Activated naive CD4-positive, alpha-beta T cell treated with anti-CD3 and anti-CD28 coated beads, Interleukin-2, amount 50 U/mL, for 16 hours (primary cell): ENCODE data around the gene PIGZ.

Experiments
- DNase-seq: peaks from one replicate; pipeline ENCODE4 v3.0.0-alpha.2; 2020

PIGZ gene, protein sequence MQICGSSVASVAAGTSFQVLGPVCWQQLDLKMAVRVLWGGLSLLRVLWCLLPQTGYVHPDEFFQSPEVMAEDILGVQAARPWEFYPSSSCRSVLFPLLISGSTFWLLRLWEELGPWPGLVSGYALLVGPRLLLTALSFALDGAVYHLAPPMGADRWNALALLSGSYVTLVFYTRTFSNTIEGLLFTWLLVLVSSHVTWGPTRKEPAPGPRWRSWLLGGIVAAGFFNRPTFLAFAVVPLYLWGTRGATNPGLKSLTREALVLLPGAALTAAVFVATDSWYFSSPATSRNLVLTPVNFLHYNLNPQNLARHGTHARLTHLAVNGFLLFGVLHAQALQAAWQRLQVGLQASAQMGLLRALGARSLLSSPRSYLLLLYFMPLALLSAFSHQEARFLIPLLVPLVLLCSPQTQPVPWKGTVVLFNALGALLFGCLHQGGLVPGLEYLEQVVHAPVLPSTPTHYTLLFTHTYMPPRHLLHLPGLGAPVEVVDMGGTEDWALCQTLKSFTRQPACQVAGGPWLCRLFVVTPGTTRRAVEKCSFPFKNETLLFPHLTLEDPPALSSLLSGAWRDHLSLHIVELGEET

DNA sequence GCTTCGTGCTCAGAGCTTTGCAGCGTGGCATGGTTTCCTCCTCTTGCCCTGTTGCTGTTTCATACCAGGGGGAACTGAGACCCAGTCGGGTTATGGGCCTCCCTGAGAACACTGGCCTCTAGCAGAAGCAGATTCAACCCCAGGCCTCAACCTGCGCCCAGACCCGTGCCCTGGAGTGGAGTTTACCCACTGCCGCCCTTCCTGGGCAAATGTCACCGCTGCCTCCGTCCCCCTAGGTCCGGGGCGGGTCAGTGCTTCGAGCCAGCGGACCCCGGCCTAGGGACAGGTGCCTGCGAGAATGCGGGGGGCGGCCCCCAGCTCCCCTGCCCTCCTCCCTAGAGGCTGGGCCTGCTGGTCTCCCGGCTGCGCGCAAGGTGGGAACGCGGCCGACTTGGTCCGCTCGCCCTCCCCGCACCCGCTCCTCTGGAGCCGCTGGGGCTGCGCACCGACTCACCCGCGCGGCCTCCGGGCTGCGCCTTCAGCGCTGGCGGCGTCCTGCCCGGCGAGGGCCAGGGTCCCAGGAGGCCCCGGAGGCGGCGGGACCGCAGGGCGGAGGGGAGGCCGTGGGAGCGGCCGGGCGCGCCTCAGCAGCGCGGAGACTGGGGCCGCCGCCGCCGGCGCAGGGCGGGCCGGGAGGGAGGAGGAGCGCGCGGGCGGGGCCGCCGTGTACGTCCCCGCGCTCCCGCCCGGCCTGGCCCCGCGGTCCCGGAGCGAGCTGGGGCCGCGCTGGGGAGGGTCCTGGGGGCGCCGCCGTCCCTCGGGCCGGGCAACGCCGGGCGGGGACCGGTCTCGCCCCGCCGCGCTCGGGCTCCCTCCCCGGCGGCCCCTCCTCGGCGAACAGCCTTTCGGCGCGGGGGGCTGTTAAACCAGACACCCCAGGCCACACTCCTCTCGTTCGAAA lies at the start of gene PIGZ:
PIGZ (minus strand) TSS at position 601 of the 901 bp plus-strand sequence. CDS start 16,802 bp downstream, outside the sequence.
- peak; percentile 52 for DNase-seq

DNA sequence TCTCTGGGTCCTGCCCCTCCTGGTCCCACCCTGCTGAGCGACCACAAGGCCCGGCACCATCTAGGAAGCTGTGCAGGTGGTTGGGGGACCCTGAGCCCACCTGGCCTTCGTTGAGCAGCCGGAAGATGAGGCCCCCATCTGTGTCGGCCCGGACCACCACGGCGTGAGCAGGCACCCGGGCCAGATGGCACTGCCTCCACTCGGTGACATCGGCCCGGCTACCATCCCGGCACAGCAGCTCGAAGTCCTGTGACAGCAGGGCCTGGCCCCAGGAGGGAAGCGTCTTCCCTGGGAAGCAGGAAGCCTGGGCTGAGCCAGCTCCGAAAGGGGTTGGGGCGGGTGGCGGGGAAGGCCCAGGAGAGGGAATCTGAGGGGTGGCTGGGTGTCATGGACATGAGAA lies 48.4 kb upstream of the PIGZ start:
- no peak for DNase-seq

DNA sequence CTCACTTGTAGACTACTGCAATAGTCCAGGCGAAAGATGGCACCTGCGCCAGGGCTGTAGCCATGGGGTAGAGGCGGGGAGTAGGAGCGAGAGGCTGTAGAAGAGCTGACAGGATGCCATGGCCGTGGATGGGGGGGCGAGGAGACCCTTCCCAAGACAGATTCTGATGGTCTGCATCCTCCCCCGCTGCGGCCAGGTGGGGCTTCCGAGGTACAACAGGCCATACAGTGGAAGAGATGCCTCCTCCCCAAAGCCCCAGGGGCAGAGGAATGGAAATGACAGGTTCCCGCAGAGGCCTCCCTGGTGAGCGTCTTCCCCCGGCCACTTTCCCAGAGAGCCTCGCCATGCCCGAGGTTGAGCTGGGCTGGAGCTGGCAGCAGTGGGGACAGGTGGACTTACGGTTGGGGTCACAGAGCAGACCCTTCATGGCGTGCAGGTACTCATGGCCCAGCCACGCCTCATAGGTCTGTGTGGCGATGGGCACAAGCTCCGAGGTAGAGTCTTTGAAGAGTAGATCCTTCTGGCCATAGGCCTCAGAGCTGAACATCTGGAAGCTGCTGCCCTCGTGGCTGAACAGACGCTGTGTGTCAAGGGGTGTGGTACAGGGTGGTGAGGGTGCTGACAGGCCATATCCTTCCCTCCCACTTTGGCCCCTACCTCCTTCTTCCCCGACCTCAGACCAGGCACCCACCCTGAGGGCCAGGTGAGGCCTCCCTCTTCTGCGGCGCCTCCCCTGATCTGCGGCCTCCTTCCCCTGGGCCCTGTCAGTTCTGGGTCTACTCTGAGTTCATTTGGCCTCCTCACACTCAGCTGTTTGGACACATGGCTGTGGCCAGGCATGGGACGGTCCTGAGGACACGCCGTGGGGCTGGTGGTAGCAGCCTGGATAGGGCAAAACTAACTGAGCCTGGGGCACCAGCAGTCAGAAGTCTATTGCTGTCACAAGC lies 47.4 kb upstream of the PIGZ start:
- no peak for DNase-seq

DNA sequence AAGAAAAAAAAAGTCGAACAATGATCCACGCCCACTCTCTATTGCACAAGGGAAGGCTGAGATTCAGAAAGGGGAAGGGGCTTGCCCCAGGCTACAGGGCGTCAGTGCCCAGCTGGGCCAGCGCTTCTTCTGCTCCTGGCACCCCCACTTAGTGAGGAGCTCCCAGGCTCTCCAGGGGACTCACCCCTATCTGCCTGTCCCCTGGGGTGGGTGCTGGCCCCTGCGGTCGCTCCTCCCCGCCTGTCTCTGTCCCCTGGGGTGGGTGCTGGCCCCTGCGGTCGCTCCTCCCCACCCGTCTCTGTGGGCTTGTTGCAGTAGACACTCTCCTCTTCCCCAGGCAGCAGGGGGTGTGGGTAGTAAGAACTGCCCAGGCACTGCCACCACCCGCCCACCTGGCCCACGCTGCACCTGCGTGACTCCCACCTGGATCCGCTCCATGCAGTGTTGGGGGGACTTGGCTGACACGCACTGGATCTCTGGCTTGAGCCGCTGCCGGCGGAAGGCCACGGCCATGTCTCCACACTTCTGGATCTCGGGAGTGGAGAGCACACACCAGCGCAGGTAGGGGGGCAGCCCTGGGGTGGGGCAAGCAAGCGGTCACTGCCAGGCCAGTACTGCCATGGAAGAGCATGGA lies 46.4 kb upstream of the PIGZ start:
- no peak for DNase-seq

DNA sequence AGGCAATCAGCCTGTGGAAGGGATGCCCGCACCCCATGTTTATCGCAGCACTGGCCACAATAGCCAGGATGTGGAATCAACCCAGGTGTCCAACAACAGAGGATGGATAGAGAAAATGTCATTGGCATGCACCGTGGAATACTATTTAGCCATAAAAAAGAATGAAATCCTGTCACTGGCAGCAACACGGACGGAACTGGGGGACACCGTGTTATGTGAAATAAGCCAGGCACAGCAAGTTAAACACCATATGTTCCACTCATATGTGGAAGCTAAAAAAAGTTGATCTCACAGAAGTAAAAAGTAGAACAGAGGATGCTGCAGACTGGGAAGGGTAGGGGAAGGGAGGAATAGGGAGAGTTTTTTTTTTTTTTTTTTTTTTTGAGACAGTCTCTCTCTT lies 45.4 kb upstream of the PIGZ start:
- no peak for DNase-seq

DNA sequence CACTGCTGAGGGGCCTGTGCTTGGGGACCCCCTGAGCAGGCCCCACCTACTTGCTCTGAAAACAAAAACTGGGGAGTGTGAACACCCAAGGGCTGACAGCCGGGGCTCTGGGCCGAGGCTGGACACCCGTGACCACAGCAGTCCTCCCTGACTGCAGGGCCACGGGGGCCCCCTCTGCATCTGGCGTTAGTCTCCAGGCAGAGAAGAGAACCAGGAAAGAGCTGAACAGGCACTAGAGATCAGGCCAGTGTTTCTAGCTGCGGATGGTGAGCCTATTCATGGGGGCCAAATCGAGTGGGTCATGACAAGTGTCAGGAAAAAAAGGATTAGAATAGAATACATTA lies 43.9 kb upstream of the PIGZ start:
- DNase-seq, result no peak

DNA sequence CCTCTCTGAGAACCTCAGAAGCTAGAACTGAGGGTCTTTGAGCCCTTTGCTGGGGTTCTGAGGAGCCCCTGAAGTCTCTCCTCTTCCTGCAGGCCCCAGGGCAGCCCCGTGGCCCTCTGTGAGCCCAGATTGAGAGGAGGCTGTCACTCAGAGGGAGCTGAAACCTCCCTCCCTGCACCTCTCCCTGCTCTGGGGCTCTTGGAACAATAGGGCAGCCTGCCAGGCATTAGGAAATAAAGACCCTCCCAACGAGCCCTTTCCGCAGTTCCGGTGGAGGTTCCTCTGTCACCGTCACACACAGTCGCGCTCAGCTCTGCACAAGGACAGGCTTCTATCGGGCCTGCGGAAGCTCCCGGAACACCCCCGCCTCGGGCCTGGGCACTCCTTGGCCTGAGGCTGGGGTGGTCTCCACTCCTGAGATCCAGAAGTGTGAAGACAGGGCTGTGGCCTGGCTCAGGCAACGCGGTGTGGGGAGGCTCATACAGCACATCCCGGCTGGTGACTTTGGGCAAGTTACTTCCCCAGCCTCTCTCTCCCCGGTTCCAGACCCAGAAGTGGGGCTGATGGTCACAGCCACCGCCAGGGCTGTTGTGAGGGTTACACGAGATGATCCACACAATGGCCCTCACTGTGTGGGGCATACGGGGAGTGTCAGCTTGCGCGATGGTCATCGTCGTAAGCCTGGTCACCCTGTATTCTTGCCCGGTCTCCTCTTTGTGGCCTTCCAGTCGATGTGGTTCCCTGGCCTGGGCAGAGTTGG lies 43.3 kb upstream of the PIGZ start:
- no peak for DNase-seq

DNA sequence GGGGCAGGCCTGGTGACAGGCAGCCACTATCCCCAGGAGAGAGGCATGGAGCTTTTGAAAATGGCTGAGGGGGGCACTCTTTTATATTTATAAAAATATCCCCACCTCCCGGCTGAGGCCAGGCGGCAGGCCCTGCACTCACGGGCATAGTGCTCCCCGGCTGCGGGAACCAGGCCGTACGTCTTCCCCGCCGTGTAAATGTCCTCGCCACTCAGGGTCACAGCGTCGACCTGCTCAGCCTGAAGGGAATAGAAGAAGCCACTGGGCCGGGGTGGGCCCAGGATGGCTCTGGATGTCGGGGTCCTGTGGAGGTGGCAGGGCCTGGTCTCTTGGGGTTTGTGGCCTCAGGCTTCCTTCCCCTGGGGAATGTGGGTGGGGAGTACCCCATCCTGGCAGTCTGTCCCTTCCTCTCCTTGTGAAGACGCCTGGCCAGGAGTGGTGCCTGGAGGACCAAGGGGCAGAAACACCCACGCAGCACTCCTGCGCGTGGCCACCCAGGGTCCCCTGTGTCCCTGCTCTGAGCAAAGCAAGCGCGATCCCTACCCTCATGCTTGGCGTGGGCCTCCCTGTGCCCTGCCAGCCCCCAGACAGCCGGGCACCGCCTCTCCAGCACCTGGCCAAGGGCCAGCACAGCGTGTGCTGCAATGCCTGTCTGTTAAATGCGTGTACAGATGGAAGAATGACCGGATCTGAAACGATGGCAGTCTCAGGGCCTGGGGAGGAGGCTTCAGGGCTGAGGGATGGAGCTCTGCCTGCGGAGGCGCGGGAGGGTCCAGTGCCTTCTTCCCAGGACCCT lies 42.1 kb upstream of the PIGZ start:
- no peak for DNase-seq

DNA sequence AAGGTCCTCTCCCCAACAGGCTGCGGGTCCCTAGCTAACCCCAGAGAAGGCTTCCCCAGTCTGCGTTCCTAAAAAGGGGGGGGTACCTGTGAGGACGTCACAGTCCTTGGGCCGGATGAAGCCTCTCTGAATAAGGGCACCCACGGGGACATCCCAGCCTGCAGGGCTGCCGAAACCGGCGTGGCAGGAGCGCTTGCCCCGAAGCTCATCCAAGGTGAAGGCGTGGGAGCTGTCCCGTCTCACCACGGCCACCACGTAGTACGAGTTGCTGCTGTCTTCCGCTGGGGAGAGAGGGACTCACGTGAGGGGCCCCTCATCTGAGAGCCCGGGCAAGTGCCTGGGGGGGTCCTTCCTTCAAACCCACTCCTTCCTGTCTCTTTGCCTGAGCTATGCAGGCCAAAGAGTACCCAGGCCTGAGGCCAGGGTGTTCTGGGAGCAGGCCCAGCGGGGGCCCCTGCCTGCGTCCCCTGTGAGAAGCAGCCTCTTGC lies 40.9 kb upstream of the PIGZ start:
- no peak for DNase-seq

DNA sequence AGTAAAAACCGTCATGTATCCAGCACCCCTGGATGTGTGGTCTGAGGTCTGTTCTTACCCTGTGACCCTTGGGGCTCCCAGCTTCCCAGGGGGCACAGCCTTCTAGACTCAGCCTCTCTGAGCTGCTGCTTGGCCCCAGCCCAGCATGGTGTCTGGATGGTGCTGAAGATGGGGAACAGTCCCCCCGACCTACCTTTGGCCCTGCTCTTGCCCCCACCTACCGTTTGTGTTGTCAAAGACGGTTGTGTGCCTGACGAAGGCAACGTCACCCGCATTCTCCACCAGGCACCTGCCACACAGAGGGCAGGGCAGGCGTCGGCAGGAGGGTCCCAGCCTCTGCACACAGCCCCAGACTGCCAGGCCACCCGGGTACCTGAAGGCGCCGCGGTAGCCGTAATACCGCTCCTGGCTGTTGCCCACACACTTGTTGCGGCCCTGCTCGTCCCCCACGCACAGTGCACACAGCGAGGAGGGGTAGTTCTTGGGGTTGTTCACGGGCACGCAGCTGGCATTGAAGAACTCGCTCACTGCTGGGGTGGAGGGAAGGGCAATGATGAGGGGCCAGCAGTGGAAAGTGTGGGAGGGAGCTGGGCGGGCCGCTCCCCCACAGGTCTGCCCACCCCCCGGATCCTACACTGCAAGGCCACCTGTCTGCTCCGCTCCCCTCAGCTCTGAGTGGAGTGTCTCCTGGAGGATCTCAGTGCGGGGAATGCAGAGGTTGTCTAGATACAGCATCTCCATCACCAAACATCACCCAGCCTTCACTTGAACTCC lies 40.0 kb upstream of the PIGZ start:
- no peak for DNase-seq

DNA sequence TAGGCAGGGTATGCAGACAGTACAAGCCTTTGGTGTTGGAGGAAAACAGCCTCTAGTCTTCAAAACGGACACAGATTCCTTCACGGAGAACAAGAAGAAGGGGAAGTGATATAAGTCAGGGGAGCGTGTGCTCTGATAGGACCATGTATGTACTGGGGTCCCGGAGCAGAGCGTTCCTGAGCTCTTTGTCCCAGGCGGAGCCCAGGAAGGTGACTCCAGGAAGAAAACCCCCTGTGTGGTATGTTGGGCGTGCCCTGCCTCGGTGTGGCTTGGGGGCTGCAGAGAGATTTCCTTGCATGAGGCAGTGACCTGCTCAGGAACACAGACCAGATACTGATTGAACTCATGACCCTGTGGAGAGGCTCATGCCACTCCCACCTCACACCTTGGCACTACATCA lies 39.3 kb upstream of the PIGZ start:
- DNase-seq, result no peak

DNA sequence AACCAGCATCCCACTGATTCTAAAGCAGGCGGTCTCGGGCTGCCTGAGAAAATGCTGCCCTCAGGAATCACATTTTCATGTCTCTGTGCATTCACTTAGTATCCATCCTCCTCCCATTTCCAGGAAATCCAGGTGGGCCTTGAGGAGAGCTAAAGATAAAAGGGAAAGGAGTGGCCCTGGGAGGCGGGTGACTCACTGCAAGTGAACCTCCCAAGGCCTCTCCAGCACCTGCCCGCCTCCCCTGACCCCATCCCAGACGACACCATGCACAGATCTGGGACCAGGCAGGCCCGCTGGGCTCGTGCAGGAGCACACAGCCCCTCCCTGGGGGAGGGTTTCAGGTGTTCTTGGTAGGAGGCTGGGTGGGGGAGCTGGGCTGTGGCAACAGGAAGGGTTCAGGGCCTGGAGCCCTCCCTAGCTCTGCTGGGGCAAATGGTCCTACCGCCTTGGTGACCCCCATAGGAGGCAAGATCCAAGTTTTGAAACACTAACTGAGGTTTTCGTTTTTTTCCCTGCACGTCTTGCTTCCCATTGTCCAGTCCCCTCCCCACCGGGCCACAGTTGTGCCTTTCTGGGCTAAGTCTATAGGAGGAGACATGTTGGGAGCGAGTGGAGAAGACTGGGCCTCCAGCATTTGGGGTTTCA lies 38.8 kb upstream of the PIGZ start:
- DNase-seq, result no peak

DNA sequence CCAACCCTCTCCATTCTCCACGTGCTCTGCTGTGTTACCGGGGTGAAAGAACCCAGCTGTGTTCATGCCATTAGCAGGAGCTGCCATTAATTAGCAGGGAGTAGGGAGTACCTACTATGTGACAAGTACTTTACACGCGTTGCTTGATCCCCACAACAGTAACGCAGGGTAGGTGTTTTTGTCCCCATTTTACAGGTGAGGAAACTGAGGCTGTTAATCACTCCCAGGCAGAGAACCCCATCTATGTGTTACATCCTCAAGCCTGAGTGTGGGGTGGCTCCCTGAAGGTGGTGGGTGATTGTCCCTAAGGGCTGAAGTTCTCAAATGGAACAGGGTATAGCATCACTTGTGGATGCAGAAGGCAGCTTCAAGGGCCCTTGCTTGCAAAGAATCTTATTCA lies 38.2 kb upstream of the PIGZ start:
- no peak for DNase-seq

DNA sequence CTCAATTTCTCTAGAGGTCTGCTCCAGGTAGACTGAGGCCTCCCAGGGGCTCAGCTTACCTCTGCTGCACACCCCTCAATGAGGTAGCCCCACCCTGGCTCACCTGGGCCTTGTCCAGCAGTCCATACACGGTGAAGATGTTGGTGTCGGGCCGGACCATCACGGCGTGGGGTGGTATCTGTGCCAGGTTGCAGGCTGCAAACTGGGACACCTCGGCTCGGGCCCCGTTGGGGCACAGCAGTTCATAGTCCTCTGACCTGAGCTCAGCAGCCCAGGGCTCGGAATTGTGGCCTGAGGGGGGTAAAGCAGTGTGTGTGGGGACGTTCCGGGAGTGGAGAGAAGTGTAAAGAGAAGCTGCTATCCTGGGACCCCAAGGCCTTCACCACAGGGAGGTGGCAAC lies 37.8 kb upstream of the PIGZ start:
- DNase-seq, result no peak

DNA sequence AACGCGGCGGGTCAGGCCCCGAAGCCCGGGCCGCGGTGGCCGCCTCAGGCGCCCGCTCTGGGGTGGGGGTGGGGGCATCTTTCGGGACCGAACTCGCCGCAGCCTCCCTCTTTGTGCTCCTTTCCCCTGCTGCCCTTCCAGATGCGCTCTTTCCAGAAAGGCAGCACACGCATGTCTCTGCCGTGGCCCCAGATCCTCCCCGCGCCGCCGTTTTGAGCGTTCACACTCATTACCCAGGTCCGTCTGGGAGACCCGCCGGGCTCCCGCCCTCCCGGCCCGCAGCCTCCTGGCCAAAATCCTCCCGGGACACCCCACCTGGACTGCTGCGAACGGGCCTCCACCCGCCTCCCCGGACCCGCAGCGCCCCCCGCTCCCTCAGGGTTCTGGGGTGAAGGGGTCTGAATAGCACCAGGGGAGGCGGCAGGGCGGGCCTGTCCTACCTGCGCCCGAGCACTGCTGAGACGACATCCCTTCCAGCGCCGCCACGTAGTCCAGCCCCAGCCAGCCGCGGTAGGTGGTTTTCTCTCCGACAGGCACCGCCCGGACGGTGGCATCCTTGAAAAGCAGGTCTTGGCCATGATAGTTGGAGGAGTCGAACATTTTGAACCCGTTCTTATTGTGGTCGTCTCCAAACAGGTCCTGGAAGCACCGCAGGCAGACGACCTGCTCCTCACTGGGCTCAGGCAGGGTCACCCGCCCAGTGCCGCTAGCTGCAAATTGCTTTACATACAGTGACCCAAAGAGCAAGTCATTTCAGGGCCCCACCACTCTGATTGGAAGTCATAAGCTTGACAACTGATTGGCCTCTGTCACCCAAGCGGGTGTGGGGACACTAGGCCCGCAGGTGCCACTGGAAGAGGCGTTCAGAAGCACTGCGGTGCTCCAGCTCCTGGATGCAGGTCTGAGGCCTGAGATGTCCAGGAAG lies 35.1 kb upstream of the PIGZ start:
- DNase-seq, result peak; percentile 42

DNA sequence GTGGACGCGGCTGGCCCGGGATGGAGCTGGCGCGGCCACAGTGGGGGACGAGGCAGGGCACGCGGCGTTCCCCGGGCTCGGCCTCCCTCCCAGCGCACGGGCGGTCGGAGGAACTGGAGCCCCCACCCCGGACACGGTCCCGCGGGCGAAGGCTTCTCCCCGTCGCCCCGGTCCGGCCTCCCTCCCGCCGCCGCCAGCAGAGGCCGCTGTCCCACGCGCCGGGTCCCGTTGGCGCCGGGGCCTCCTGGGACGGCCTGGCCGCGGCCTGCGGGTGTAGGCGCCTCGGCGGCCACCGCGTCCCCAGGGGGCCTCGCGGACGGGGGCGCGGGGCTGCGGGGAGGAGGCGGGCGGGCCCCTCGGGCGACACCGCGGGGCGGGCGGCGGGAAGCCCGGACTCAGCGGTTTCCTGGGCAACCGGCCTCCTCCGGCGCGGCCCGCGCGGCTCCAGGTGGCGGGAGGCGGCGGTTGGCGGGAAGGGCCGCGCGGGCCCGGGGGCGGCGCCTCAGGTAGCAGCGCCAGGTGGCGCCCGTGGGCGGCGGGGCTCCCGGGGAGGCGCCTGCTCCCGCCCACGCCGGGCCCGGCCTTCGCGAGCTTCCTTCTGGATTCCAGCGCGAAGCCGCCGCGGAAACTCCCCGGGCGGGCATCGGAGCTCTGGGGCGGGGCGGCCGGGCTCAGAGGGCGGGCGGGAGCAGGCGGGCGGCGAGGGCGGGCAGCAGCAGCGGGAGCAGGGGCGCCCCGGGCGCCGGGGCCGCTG lies 34.2 kb upstream of the PIGZ start:
- DNase-seq, result peak; percentile 82
